Left lobe of liver (tissue), 2 donors: ENCODE results near the gene TMEM141. TPM values are rescaled to one million over a fixed set of nuclear protein-coding genes. Genes with fewer than 3 reads are reported as not detected.
A peak's percentile ranks its signal among the peaks of the same experiment; 100 is the strongest.

ENCODE experiments used
- ATAC-seq: fragments of 200-7000 bp; cut with Tn5 transposase; one replicate; pipeline ENCODE4 v1.9.1; 2020; ENCODE audit warnings: mild to moderate bottlenecking, moderate library complexity
- DNase-seq: peaks from one replicate; pipeline ENCODE4 v3.0.0-alpha.2; 2020; ENCODE audit warnings: low spot score
- total RNA-seq: library from RNA; stranded (reverse); gene quantifications from one replicate; pipeline ENCODE4 v1.2.1, GENCODE V29; 2021
- donor health status: DM: no; HTN: no; CAD: no; lungs with moderate emphysema.
- donor health status: DM: no; HTN: yes; CAD: no.

The TMEM141 gene
- total RNA-seq: 55.1 TPM

- ATAC-seq: peak; percentile 85
- peak; percentile 100 for DNase-seq
Observed at GRCh38 chr9:136790640-136791515, at the start of gene TMEM141. Gene TMEM141 (plus strand): TSS chr9:136791344. CDS start chr9:136791371, 27 bp downstream.

- DNase-seq (no peak), ATAC-seq (no peak)
Observed at GRCh38 chr9:136741883-136742571, 49.1 kb upstream of the TMEM141 start.

GRCh38 chr9:136742591-136743391, 48.4 kb upstream of the TMEM141 start, which contains the start of gene LCN10:
Gene LCN10 (minus strand): TSS chr9:136742940. CDS start chr9:136742903, 37 bp downstream.
- ATAC-seq (peak; percentile 6), DNase-seq (no peak)

- DNase-seq (no peak), ATAC-seq (no peak)
Observed at GRCh38 chr9:136743639-136744211, 47.4 kb upstream of the TMEM141 start.

GRCh38 chr9:136744773-136745172, 46.4 kb upstream of the TMEM141 start:
- no peak for ATAC-seq

GRCh38 chr9:136745389-136746154, 45.6 kb upstream of the TMEM141 start:
- DNase-seq (no peak), ATAC-seq (no peak)

More at GRCh38 chr9:136744773-136745172, 46.4 kb upstream of the TMEM141 start:
- no peak for DNase-seq

- DNase-seq (no peak), ATAC-seq (no peak)
Observed at GRCh38 chr9:136746155-136746490, 45.0 kb upstream of the TMEM141 start.

- DNase-seq (no peak), ATAC-seq (no peak)
Observed at GRCh38 chr9:136746621-136747020, 44.5 kb upstream of the TMEM141 start.

- no peak for ATAC-seq
- DNase-seq: no peak
Observed at GRCh38 chr9:136747161-136748060, 43.7 kb upstream of the TMEM141 start.

GRCh38 chr9:136748201-136748600, 42.9 kb upstream of the TMEM141 start, which contains the start of gene LCN6:
Gene LCN6 (minus strand): TSS chr9:136748525. CDS start chr9:136748483, 42 bp downstream.
- ATAC-seq (no peak), DNase-seq (no peak)

- no peak for DNase-seq
- no peak for ATAC-seq
Observed at GRCh38 chr9:136748666-136749611, 42.2 kb upstream of the TMEM141 start.

GRCh38 chr9:136750526-136750925, 40.6 kb upstream of the TMEM141 start:
- DNase-seq: no peak

GRCh38 chr9:136751244-136751643, 39.9 kb upstream of the TMEM141 start:
- DNase-seq: no peak
- no peak for ATAC-seq

More at GRCh38 chr9:136750526-136750925, 40.6 kb upstream of the TMEM141 start:
- no peak for ATAC-seq

- DNase-seq: no peak
Observed at GRCh38 chr9:136751814-136752213, 39.3 kb upstream of the TMEM141 start.

GRCh38 chr9:136753371-136754058, 37.6 kb upstream of the TMEM141 start:
- ATAC-seq (no peak), DNase-seq (no peak)

More at GRCh38 chr9:136751814-136752213, 39.3 kb upstream of the TMEM141 start:
- ATAC-seq: no peak

GRCh38 chr9:136754059-136754572, 37.0 kb upstream of the TMEM141 start:
- no peak for DNase-seq
- no peak for ATAC-seq
